Stimulated activated CD8-positive, alpha-beta memory T cell treated with anti-CD3 and anti-CD28 coated beads, Interleukin-12 subunit alpha, Interleukin-12 subunit beta, amount 100 ng/mL, for 24 hours (primary cell): Measurements from ENCODE around the gene HYLS1.
"Not testable (repeated sequence)": the region's sequence is repeated elsewhere in the genome, so short reads cannot be mapped to it uniquely, and the experiment has no call there.

ENCODE experiments used
- DNase-seq: peaks from one replicate; pipeline ENCODE4 v3.0.0-alpha.2; 2020; ENCODE audit errors: extremely low read depth

HYLS1 gene

GRCh38 chr11:125902927-125903710 is 15.7 kb downstream of the HYLS1 start, which contains the start of gene PUS3:
PUS3 (minus strand) TSS chr11:125903206; CDS start chr11:125896284, 6,922 bp downstream.
- peak; percentile 81 for DNase-seq

GRCh38 chr11:125903711-125904659 is 16.5 kb downstream of the HYLS1 start, which contains the start of gene DDX25:
DDX25 (plus strand) TSS chr11:125904508; CDS start chr11:125904518, 10 bp downstream.
- peak; percentile 1 for DNase-seq

GRCh38 chr11:125904678-125905077 is 17.2 kb downstream of the HYLS1 start:
- DNase-seq = no peak

GRCh38 chr11:125910226-125910849 is 22.9 kb downstream of the HYLS1 start:
- no peak for DNase-seq

GRCh38 chr11:125914601-125915000 is 27.1 kb downstream of the HYLS1 start:
- not testable (repeated sequence) for DNase-seq

GRCh38 chr11:125916683-125917347 is 29.3 kb downstream of the HYLS1 start:
- DNase-seq = no peak

- no peak for DNase-seq
Measured at GRCh38 chr11:125918140-125918840, 30.8 kb downstream of the HYLS1 start.

- no peak for DNase-seq
Measured at GRCh38 chr11:125921042-125921441, 33.6 kb downstream of the HYLS1 start.

GRCh38 chr11:125922156-125922555 is 34.7 kb downstream of the HYLS1 start:
- DNase-seq = no peak

- DNase-seq = peak; percentile 16
Measured at GRCh38 chr11:125923012-125923579, 35.6 kb downstream of the HYLS1 start.

GRCh38 chr11:125923633-125924032 is 36.2 kb downstream of the HYLS1 start:
- no peak for DNase-seq

- no peak for DNase-seq
Measured at GRCh38 chr11:125924384-125925007, 37.0 kb downstream of the HYLS1 start.

- DNase-seq = no peak
Measured at GRCh38 chr11:125925247-125925740, 37.8 kb downstream of the HYLS1 start.

GRCh38 chr11:125925804-125926203 is 38.3 kb downstream of the HYLS1 start:
- no peak for DNase-seq

- no peak for DNase-seq
Measured at GRCh38 chr11:125926682-125927081, 39.2 kb downstream of the HYLS1 start.

- no peak for DNase-seq
Measured at GRCh38 chr11:125929445-125930075, 42.1 kb downstream of the HYLS1 start.

- DNase-seq = no peak
Measured at GRCh38 chr11:125930076-125930450, 42.6 kb downstream of the HYLS1 start.

- DNase-seq = no peak
Measured at GRCh38 chr11:125931116-125931515, 43.6 kb downstream of the HYLS1 start.

GRCh38 chr11:125931668-125932067 is 44.2 kb downstream of the HYLS1 start:
- no peak for DNase-seq
